HG02870 (cell line): ENCODE measurements around the gene CREBBP.

Source experiments
- ATAC-seq: cut with Tn5 transposase; IDR thresholded peaks from one replicate; pipeline ENCODE4 v1.9.1; 2021; ENCODE audit warnings: mild to moderate bottlenecking, moderate library complexity; ENCODE audit not compliant: unreplicated experiment

Gene CREBBP

GRCh38 chr16:3856367-3857141 is 24.0 kb downstream of the CREBBP start:
- no peak for ATAC-seq

- no peak for ATAC-seq
Observed at GRCh38 chr16:3854750-3855541, 25.6 kb downstream of the CREBBP start.

GRCh38 chr16:3850544-3850899 is 30.0 kb downstream of the CREBBP start:
- ATAC-seq, result no peak

DNA sequence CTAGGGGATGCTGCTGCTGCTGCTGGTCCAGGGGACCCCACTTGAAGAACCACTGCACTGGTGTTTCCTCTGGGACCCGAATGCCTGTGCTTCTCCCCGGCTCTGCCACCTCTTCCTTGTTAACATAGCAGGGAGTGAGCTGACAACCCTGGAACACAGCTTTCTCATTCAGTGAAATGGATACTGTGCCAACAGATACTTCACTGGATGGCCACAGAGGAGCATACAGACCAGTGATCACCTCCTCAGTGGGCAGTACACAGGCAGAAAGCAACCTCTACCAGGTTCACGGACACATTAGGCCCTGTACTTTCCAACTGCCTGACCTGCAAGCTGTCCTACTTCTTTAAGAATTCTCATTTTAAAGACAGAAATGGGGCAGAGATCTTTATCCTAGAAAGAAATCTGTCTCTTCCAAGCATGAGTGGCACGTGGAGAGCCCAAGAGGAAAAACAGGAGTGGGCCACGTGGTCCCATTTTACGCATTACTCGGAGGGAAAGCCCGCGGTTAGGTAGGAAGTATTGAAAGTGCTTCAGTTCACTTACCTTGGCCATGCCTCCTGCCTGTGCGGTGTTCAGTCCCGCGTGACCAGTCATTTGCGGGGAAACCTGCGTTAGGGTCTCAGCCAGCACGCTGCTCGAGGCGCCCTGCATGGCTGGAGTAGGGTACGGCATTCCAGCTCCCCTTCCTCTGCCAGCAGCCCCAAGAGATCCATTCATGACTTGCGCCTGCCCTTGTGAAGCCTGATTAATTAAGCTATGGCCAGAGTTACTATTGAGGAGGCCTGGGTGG is 30.6 kb downstream of the CREBBP start:
- ATAC-seq, result no peak

GRCh38 chr16:3846595-3847091 is 33.9 kb downstream of the CREBBP start:
- ATAC-seq, result no peak

DNA sequence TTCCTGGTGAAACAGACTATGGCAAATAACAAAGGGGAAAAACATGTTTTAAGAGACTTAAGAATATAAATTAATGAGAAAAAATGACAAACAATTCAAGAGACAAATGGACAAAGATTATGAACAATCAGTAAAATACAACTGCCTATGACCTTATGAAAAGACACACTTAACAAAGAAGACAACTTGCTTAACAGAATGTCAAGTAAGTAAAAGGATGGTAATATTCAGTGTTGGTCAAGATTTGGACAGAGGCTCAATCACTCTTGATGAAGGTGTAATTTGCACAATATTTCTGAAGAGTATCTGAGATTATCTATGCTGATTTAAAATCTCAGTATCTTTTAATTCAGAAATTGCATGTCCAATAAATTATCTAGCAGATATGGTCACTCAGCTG is 34.4 kb downstream of the CREBBP start:
- no peak for ATAC-seq

DNA sequence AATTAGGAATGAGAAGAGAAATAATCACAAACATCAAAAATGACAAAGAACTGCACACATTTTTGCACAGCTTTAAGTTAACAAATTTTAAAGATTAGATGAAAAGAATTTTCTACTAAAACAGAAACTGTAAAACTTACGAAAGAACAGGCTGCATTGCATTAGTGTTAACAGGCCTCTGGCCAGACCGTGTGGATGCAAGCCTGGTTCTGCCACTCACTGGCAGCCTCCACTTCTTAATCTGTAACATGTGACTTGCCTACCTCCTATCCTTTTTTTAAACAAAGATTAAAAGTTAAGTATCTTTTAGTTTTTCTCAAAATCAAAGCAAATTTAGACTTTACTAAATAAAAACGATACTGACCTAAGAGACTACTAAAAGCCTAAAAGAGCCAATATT is 37.5 kb downstream of the CREBBP start:
- ATAC-seq, result no peak

DNA sequence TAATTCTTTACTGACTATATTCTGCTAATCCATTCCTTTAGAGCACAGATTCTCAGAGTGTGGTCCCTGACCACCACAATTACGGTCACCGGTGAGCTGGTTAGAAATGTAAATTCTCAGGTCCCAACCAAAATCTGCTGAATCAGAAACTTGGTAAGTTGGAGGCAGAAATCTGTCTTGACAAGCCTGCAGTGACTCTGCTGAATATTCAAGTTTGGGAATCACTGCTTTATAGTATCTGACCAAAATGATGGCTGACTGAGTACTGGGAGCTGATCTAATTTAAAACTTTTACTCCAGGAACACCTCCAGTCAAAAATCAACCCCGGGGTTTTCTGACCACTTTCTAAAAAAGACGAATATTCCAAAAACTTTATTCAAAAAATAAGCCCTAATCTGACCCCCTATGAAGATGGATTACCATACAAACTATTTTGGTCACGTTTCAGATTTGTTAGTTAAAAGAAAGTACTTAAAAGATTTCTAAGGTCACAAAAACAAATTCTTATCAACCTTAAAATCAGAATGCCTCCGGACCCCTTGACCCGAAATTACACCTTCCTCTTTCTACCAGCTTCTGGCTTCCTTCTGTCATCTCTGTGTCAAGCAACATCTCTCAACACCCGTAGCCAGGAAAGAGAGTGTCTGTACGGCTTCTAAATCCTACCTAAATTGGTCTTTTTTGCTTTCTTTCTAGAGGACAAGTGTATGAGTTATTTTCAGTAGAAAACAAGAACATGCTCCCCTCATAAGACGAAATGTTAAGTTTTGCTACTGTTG is 38.6 kb downstream of the CREBBP start:
- no peak for ATAC-seq

GRCh38 chr16:3839402-3840184 is 40.9 kb downstream of the CREBBP start:
- no peak for ATAC-seq

- no peak for ATAC-seq
Observed at GRCh38 chr16:3838600-3839401, 41.7 kb downstream of the CREBBP start.

DNA sequence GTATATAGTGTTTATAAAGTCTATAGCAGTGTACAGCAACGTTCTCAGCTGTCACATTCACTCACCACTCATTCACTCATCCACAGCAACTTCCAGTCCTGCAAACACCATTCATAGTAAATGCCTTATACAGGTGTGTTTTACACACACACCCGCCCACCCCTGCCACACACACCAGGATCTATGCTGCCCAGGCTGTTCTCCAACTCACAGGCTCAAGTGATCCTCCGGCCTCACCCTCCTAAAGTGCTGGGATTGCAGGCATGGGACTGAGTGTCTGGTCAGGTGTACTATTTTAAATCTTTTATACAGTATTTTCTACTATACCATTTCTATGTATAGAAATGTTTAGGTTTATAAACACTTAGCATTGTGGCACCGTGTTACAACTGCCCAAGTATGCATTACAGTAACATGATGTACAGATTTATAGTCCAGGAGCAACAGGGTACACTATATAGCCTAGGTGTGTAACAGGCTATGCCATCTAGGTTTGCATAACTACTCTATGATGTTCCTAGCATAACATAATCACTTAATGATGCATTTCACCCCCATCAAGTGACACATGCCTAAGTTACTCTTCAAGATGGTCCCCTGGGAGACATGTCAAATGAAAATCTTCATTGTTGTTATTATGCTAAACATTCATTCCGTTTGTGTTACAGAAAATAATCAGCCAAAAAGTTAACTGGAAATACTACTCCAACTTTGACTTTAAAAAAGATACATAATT is 42.5 kb downstream of the CREBBP start:
- ATAC-seq, result no peak

GRCh38 chr16:3836641-3837040 is 43.9 kb downstream of the CREBBP start:
- no peak for ATAC-seq

GRCh38 chr16:3835089-3835602 is 45.4 kb downstream of the CREBBP start:
- no peak for ATAC-seq

- no peak for ATAC-seq
Observed at GRCh38 chr16:3832668-3833067, 47.8 kb downstream of the CREBBP start.

DNA sequence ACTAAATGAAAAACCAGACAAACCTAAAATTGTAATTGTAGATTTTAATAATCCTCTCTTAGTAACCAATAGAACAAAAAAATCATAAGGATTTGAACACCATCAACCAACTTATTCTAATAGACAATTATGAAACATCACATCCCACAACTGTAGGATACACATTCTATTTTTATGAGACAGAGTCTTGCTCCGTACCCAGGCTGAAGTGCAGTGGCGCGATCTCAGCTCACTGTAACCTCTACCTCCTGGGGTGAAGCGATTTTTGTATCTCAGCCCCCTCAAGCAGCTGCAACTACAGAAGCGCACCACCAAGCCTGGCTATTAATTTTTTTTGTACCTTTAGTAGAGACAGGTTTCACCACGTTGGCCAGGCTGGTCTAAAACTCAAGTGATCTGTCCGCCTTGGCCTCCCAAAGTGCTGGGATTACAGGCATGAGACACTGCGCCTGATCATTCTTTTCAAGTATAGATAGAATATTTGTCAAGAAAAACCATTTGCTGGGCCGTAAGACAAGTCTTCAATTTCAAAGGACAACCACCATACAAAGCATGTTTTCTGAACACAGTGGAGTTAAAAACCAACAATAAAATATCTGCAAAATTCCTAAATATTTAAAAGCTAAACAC is 49.8 kb downstream of the CREBBP start:
- no peak for ATAC-seq

GRCh38 chr16:3829631-3830536 is 50.6 kb downstream of the CREBBP start:
- ATAC-seq, result no peak

- no peak for ATAC-seq
Observed at GRCh38 chr16:3825940-3826339, 54.6 kb downstream of the CREBBP start.
